GM23248 (cell line): ENCODE data around the gene RPS27L.

Experiments
- EZH2 ChIP-seq: fragments of 200-600 bp; sonication (generic); IDR thresholded peaks from 2 replicates; pipeline ENCODE4 v1.6.1; 2018; ENCODE audit warnings: antibody characterized with exemption, mild to moderate bottlenecking; ENCODE audit not compliant: insufficient read depth, poor library complexity, severe bottlenecking
- EZH2phosphoT487 ChIP-seq: fragments of 200-600 bp; sonication (generic); IDR thresholded peaks from 2 replicates; pipeline ENCODE4 v1.6.1; 2018; ENCODE audit warnings: antibody characterized with exemption, moderate library complexity, mild to moderate bottlenecking, low read depth; ENCODE audit not compliant: insufficient read depth

DNA sequence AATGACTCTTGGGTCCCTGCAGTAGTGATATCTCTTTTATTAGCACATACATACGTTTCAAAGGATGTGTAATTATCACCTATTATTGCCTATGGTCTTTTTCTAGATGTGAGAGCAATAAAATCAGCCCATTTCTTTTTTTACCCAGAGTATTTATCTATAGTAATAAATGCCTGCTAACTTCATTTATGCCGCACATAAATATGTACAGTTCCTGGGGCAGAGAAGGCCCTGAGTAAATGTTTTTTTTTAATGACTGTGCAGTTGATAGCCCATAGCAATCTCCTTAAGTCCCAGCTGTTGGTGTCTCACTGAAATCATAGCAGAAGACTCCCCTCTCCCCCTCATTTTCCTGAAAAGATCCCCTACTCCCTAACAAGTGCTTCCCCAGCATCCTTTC is 48.8 kb upstream of the RPS27L start:
- no peak for TF ChIP-seq EZH2
- no peak for TF ChIP-seq EZH2phosphoT487
